HTERT RPE-1 (cell line): ENCODE measurements around the gene TNFRSF21.

ENCODE experiments used
- in situ Hi-C: fragments of 300-500 bp; cut with MboI; formaldehyde crosslinking; loops from 4 replicates; pipeline ENCODE4 v1.14.3; 2020; ENCODE audit warnings: low sequenced_read_pairs

The TNFRSF21 gene

GRCh38 chr6:47181681-47182080 is 128.0 kb downstream of the TNFRSF21 start:
- in situ Hi-C loops = no loop called here
